ENCODE results near the gene PI4KA. TPM values are rescaled to one million over a fixed set of nuclear protein-coding genes. Genes with fewer than 3 reads are reported as not detected.
"Not testable (repeated sequence)": the region's sequence is repeated elsewhere in the genome, so short reads cannot be mapped to it uniquely, and the experiment has no call there.

The PI4KA gene
- total RNA-seq, 3 donors from 2014 or later, result 64.1 to 66.6 (median 66.5) TPM

- not testable (repeated sequence) for H3K4me1 Mint-ChIP-seq (ENCODE audit: low read depth); DNase-seq; H3K36me3 Mint-ChIP-seq (ENCODE audit: insufficient read depth); H3K4me3 Mint-ChIP-seq; ATAC-seq; H3K9me3 Mint-ChIP-seq
- H3K27me3 Mint-ChIP-seq (ENCODE audit: low read depth), result peaks cover 14% of the 10 kb centered on the region
These were observed 189.8 kb downstream of the PI4KA start for GRCh38 chr22:20668769-20669168.

- H3K9me3 Mint-ChIP-seq; H3K4me3 Mint-ChIP-seq; DNase-seq; ATAC-seq; H3K36me3 Mint-ChIP-seq (ENCODE audit: insufficient read depth); H3K4me1 Mint-ChIP-seq (ENCODE audit: low read depth): not testable (repeated sequence)
- peaks cover 17% of the 10 kb centered on the region for H3K27me3 Mint-ChIP-seq (ENCODE audit: low read depth)
These were observed 190.4 kb downstream of the PI4KA start for GRCh38 chr22:20668226-20668625.

GRCh38 chr22:20667548-20667947, 191.1 kb downstream of the PI4KA start:
- H3K27me3 Mint-ChIP-seq (ENCODE audit: low read depth), result peaks cover 18% of the 10 kb centered on the region
- not testable (repeated sequence) for H3K4me1 Mint-ChIP-seq (ENCODE audit: low read depth); H3K4me3 Mint-ChIP-seq; DNase-seq; H3K36me3 Mint-ChIP-seq (ENCODE audit: insufficient read depth); ATAC-seq; H3K9me3 Mint-ChIP-seq

GRCh38 chr22:20666560-20666959, 192.1 kb downstream of the PI4KA start:
- no peak for ATAC-seq
- no peak for DNase-seq
- H3K36me3 Mint-ChIP-seq (ENCODE audit: insufficient read depth), result peaks cover 4% of the 10 kb centered on the region
- H3K4me3 Mint-ChIP-seq, result no peak overlapping the region
- H3K9me3 Mint-ChIP-seq, result peaks cover 9% of the 10 kb centered on the region
- H3K27me3 Mint-ChIP-seq (ENCODE audit: low read depth), result peaks cover 22% of the 10 kb centered on the region
- H3K4me1 Mint-ChIP-seq (ENCODE audit: low read depth), result no peaks in the 10 kb centered on the region

- H3K36me3 Mint-ChIP-seq (ENCODE audit: insufficient read depth), result peaks cover 4% of the 10 kb centered on the region
- DNase-seq, result no peak
- ATAC-seq, result no peak
- H3K9me3 Mint-ChIP-seq, result peaks cover 9% of the 10 kb centered on the region
- H3K27me3 Mint-ChIP-seq (ENCODE audit: low read depth), result peaks cover 23% of the 10 kb centered on the region
- no peak overlapping the region for H3K4me3 Mint-ChIP-seq
- H3K4me1 Mint-ChIP-seq (ENCODE audit: low read depth), result no peaks in the 10 kb centered on the region
These were observed 194.0 kb downstream of the PI4KA start for GRCh38 chr22:20664594-20664959.

GRCh38 chr22:20663941-20664593, 194.5 kb downstream of the PI4KA start:
- Mint-ChIP-seq H3K27me3 (ENCODE audit: low read depth) (peaks cover 28% of the 10 kb centered on the region), H3K4me3 (no peak overlapping the region), H3K36me3 (ENCODE audit: insufficient read depth) (peaks cover 4% of the 10 kb centered on the region), H3K4me1 (ENCODE audit: low read depth) (no peaks in the 10 kb centered on the region), H3K9me3 (peaks cover 9% of the 10 kb centered on the region)
- no peak for DNase-seq
- no peak for ATAC-seq

- H3K27me3 Mint-ChIP-seq (ENCODE audit: low read depth), result peaks cover 25% of the 10 kb centered on the region
- no peak for ATAC-seq
- H3K4me3 Mint-ChIP-seq, result no peak overlapping the region
- H3K36me3 Mint-ChIP-seq (ENCODE audit: insufficient read depth), result peaks cover 4% of the 10 kb centered on the region
- no peak for DNase-seq
- H3K4me1 Mint-ChIP-seq (ENCODE audit: low read depth), result no peaks in the 10 kb centered on the region
- H3K9me3 Mint-ChIP-seq, result peaks cover 9% of the 10 kb centered on the region
These were observed 195.3 kb downstream of the PI4KA start for GRCh38 chr22:20663137-20663828.

GRCh38 chr22:20662524-20663036, 196.0 kb downstream of the PI4KA start:
- ATAC-seq; H3K36me3 Mint-ChIP-seq (ENCODE audit: insufficient read depth); H3K9me3 Mint-ChIP-seq; DNase-seq; H3K4me1 Mint-ChIP-seq (ENCODE audit: low read depth); H3K4me3 Mint-ChIP-seq: not testable (repeated sequence)
- H3K27me3 Mint-ChIP-seq (ENCODE audit: low read depth), result peaks cover 25% of the 10 kb centered on the region

- Mint-ChIP-seq H3K27me3 (ENCODE audit: low read depth) (peaks cover 24% of the 10 kb centered on the region), H3K36me3 (ENCODE audit: insufficient read depth) (peaks cover 4% of the 10 kb centered on the region), H3K9me3 (peaks cover 9% of the 10 kb centered on the region), H3K4me1 (ENCODE audit: low read depth) (no peaks in the 10 kb centered on the region), H3K4me3 (no peak overlapping the region)
- DNase-seq (no peak), ATAC-seq (no peak)
These were observed 197.1 kb downstream of the PI4KA start for GRCh38 chr22:20661473-20661872.

- H3K27me3 Mint-ChIP-seq (ENCODE audit: low read depth), result peaks cover 24% of the 10 kb centered on the region
- H3K9me3 Mint-ChIP-seq, result peaks cover 9% of the 10 kb centered on the region
- no peaks in the 10 kb centered on the region for H3K4me1 Mint-ChIP-seq (ENCODE audit: low read depth)
- DNase-seq (no peak), ATAC-seq (no peak)
- H3K4me3 Mint-ChIP-seq, result no peak overlapping the region
- H3K36me3 Mint-ChIP-seq (ENCODE audit: insufficient read depth), result peaks cover 4% of the 10 kb centered on the region
These were observed 198.1 kb downstream of the PI4KA start for GRCh38 chr22:20660441-20661054.

GRCh38 chr22:20659920-20660319, 198.7 kb downstream of the PI4KA start:
- H3K4me1 Mint-ChIP-seq (ENCODE audit: low read depth), result no peaks in the 10 kb centered on the region
- H3K36me3 Mint-ChIP-seq (ENCODE audit: insufficient read depth), result peaks cover 4% of the 10 kb centered on the region
- no peak for ATAC-seq
- H3K9me3 Mint-ChIP-seq, result peaks cover 9% of the 10 kb centered on the region
- no peak overlapping the region for H3K4me3 Mint-ChIP-seq
- no peak for DNase-seq
- H3K27me3 Mint-ChIP-seq (ENCODE audit: low read depth), result peaks cover 24% of the 10 kb centered on the region

GRCh38 chr22:20659258-20659657, 199.4 kb downstream of the PI4KA start:
- Mint-ChIP-seq H3K27me3 (ENCODE audit: low read depth) (peaks cover 21% of the 10 kb centered on the region), H3K9me3 (peaks cover 9% of the 10 kb centered on the region), H3K4me1 (ENCODE audit: low read depth) (no peaks in the 10 kb centered on the region), H3K36me3 (ENCODE audit: insufficient read depth) (peaks cover 4% of the 10 kb centered on the region), H3K4me3 (no peak overlapping the region)
- DNase-seq, result no peak
- no peak for ATAC-seq

- H3K9me3 Mint-ChIP-seq, result peaks cover 8% of the 10 kb centered on the region
- ATAC-seq, result no peak
- H3K27me3 Mint-ChIP-seq (ENCODE audit: low read depth), result peaks cover 18% of the 10 kb centered on the region
- H3K4me1 Mint-ChIP-seq (ENCODE audit: low read depth), result no peaks in the 10 kb centered on the region
- no peak overlapping the region for H3K4me3 Mint-ChIP-seq
- H3K36me3 Mint-ChIP-seq (ENCODE audit: insufficient read depth), result peaks cover 3% of the 10 kb centered on the region
- no peak for DNase-seq
These were observed 200.0 kb downstream of the PI4KA start for GRCh38 chr22:20658433-20659222.

- peaks cover 15% of the 10 kb centered on the region for H3K27me3 Mint-ChIP-seq (ENCODE audit: low read depth)
- H3K4me3 Mint-ChIP-seq, result no peak overlapping the region
- H3K36me3 Mint-ChIP-seq (ENCODE audit: insufficient read depth), result no peaks in the 10 kb centered on the region
- H3K4me1 Mint-ChIP-seq (ENCODE audit: low read depth), result no peaks in the 10 kb centered on the region
- ATAC-seq, result no peak
- H3K9me3 Mint-ChIP-seq, result peaks cover 1% of the 10 kb centered on the region
- no peak for DNase-seq
These were observed 200.6 kb downstream of the PI4KA start for GRCh38 chr22:20657963-20658362.

Measured in activated T-cell treated with anti-CD3 and anti-CD28 coated beads, Interleukin-2, amount 50 U/mL, for 4 hours (primary cell).